ENCODE measurements around the gene EPAS1. TPM values are rescaled to one million over a fixed set of nuclear protein-coding genes. Genes with fewer than 3 reads are reported as not detected.

Gene EPAS1
- polyA plus RNA-seq, 1 of the 3 experiments (the other 2 are of a cell fraction), result 69.2 TPM

- Histone ChIP-seq H3F3A (replicated peaks; ENCODE audit: insufficient read depth) (no peaks in the 10 kb centered on the region), H3K4me1 (ENCODE audit: control insufficient read depth in 1 of 2, insufficient read depth in 2 of 2, low read depth in 1 of 2, low read length in 1 of 2) (peaks cover 0 to 48% of the 10 kb centered on the region in 2 experiments; a peak in 2 of 4 replicates), H2AFZ (ENCODE audit: low read depth) (no peak overlapping the region), H3K4me2 (no peak overlapping the region), H4K20me1 (ENCODE audit: insufficient read depth) (no peaks in the 10 kb centered on the region), H3K4me3 (ENCODE audit: low read depth in 2 of 2, low read length in 1 of 2) (no peak overlapping the region), H3K9me2 (no peaks in the 10 kb centered on the region), H3K9me3 (no peaks in the 10 kb centered on the region), H3K79me2 (ENCODE audit: insufficient read depth) (peaks cover 4% of the 10 kb centered on the region; the same call in 1 of the 2 replicates), H3K27me3 (ENCODE audit: insufficient read depth) (no peaks in the 10 kb centered on the region), H3K36me3 (replicated peaks in 1 of 2; ENCODE audit: control insufficient read depth in 1 of 2, insufficient read depth in 2 of 2, low read length in 1 of 2) (peaks cover 59 to 93% of the 10 kb centered on the region in 2 experiments), H3K9ac (no peak overlapping the region), H3K27ac (ENCODE audit: low read depth in 2 of 2, low read length in 1 of 2) (no peak overlapping the region; a peak in 1 of 4 replicates)
- ChIA-PET CTCF (interaction anchor here (0.6 to 12.4 kb wide), 9 partner anchors 7 to 770 kb away, joined by 3 to 194 read pairs (median 8); partner anchors contain the start of gene EPAS1), POLR2A (interaction anchor here (1.0 to 2.6 kb wide), 3 partner anchors 11 to 48 kb away, joined by 4 to 12 read pairs (median 7); no protein-coding TSS in a partner anchor)
- 100% methylated on average over 3 of the region's 3 CpGs for WGBS (ENCODE audit: low lambda C conversion rate)
- TF ChIP-seq MAX (IDR thresholded peaks at IDR 0.05; ENCODE audit: low read depth), result no peak
- no peak for DNase-seq
Measured at GRCh38 chr2:46355756-46356155, 58.5 kb downstream of the EPAS1 start.

- POLR2A ChIA-PET, result interaction anchor here (2.6 kb wide), 1 partner anchor 17 kb away, joined by 12 read pairs; no protein-coding TSS in a partner anchor
- peaks cover 59 to 93% of the 10 kb centered on the region in 2 experiments for H3K36me3 ChIP-seq (replicated peaks in 1 of 2; ENCODE audit: control insufficient read depth in 1 of 2, insufficient read depth in 2 of 2, low read length in 1 of 2)
- 100% methylated on average over 1 of the region's 1 CpG for WGBS (ENCODE audit: low lambda C conversion rate)
Measured at GRCh38 chr2:46356991-46357390, 59.8 kb downstream of the EPAS1 start.

GRCh38 chr2:46358713-46359112 lies 61.5 kb downstream of the EPAS1 start:
- Histone ChIP-seq H3K27ac (ENCODE audit: low read depth in 2 of 2, low read length in 1 of 2) (no peak overlapping the region; a peak in 1 of 4 replicates), H4K20me1 (ENCODE audit: insufficient read depth) (no peaks in the 10 kb centered on the region), H3K9me3 (no peaks in the 10 kb centered on the region), H3K4me1 (ENCODE audit: control insufficient read depth in 1 of 2, insufficient read depth in 2 of 2, low read depth in 1 of 2, low read length in 1 of 2) (peaks cover 8 to 45% of the 10 kb centered on the region in 2 experiments; a peak in 3 of 4 replicates), H3K27me3 (ENCODE audit: insufficient read depth) (no peaks in the 10 kb centered on the region), H3K9ac (no peak overlapping the region), H3F3A (replicated peaks; ENCODE audit: insufficient read depth) (no peaks in the 10 kb centered on the region), H3K4me2 (no peak overlapping the region), H3K9me2 (no peaks in the 10 kb centered on the region), H2AFZ (ENCODE audit: low read depth) (no peak overlapping the region), H3K4me3 (ENCODE audit: low read depth in 2 of 2, low read length in 1 of 2) (no peak overlapping the region), H3K36me3 (replicated peaks in 1 of 2; ENCODE audit: control insufficient read depth in 1 of 2, insufficient read depth in 2 of 2, low read length in 1 of 2) (peaks cover 48 to 90% of the 10 kb centered on the region in 2 experiments), H3K79me2 (ENCODE audit: insufficient read depth) (no peaks in the 10 kb centered on the region)
- ChIA-PET CTCF (interaction anchor here (0.8 to 12.4 kb wide), 4 partner anchors 8 to 296 kb away, joined by 3 to 194 read pairs (median 18); no protein-coding TSS in a partner anchor), POLR2A (no interaction called here)
- no peak for DNase-seq
- no peak for TF ChIP-seq GATA2 (CRISPR knock-in tag; IDR thresholded peaks at IDR 0.05)
- TF ChIP-seq TEAD4 (IDR thresholded peaks at IDR 0.05; ENCODE audit: borderline replicate concordance, insufficient read depth), result no peak
- no peak for TF ChIP-seq NFIC (IDR thresholded peaks at IDR 0.05; ENCODE audit: borderline replicate concordance)
- no peak for TF ChIP-seq SIN3A (IDR thresholded peaks at IDR 0.05; ENCODE audit: borderline replicate concordance, low read depth, low read length)
- TF ChIP-seq JUND (IDR thresholded peaks at IDR 0.05), result no peak
- no peak for TF ChIP-seq USF2 (IDR thresholded peaks at IDR 0.05; ENCODE audit: borderline replicate concordance, low read depth, low read length)
- TF ChIP-seq FOSL2 (IDR thresholded peaks at IDR 0.05; ENCODE audit: borderline replicate concordance, low read depth), result no peak
- TF ChIP-seq CTCF (IDR thresholded peaks at IDR 0.05), result no peak
- no peak for TF ChIP-seq RCOR1 (IDR thresholded peaks at IDR 0.05; ENCODE audit: low read length)
- no peak for TF ChIP-seq TCF12 (IDR thresholded peaks at IDR 0.05)
- no peak for TF ChIP-seq NRF1 (IDR thresholded peaks at IDR 0.05; ENCODE audit: low read depth, low read length)
- no peak for TF ChIP-seq PBX3 (IDR thresholded peaks at IDR 0.05)
- 97% methylated on average over 6 of the region's 6 CpGs for WGBS (ENCODE audit: low lambda C conversion rate)

More at GRCh38 chr2:46356991-46357390, 59.8 kb downstream of the EPAS1 start:
- no peak overlapping the region; a peak in 1 of 4 replicates for H3K27ac ChIP-seq (ENCODE audit: low read depth in 2 of 2, low read length in 1 of 2)
- no peaks in the 10 kb centered on the region for H3K9me3 ChIP-seq
- no peaks in the 10 kb centered on the region for H3K27me3 ChIP-seq (ENCODE audit: insufficient read depth)
- peaks cover 0 to 47% of the 10 kb centered on the region in 2 experiments; a peak in 1 of 4 replicates for H3K4me1 ChIP-seq (ENCODE audit: control insufficient read depth in 1 of 2, insufficient read depth in 2 of 2, low read depth in 1 of 2, low read length in 1 of 2)
- H3K9ac ChIP-seq, result no peak overlapping the region
- DNase-seq, result no peak
- H3F3A ChIP-seq (replicated peaks; ENCODE audit: insufficient read depth), result no peaks in the 10 kb centered on the region
- no peaks in the 10 kb centered on the region for H3K9me2 ChIP-seq
- H3K79me2 ChIP-seq (ENCODE audit: insufficient read depth), result peaks cover 4% of the 10 kb centered on the region; the same call in 1 of the 2 replicates
- CTCF ChIA-PET, result interaction anchor here (1.3 to 12.4 kb wide), 4 partner anchors 9 to 63 kb away, joined by 8 to 194 read pairs (median 22); no protein-coding TSS in a partner anchor
- no peak overlapping the region for H3K4me3 ChIP-seq (ENCODE audit: low read depth in 2 of 2, low read length in 1 of 2)
- H4K20me1 ChIP-seq (ENCODE audit: insufficient read depth), result no peaks in the 10 kb centered on the region
- no peak overlapping the region for H2AFZ ChIP-seq (ENCODE audit: low read depth)
- TF ChIP-seq RAD21 (IDR thresholded peaks at IDR 0.05; ENCODE audit: low read length), result no peak
- no peak for TF ChIP-seq CHD2 (IDR thresholded peaks at IDR 0.05; ENCODE audit: low read length, partially characterized antibody)
- TF ChIP-seq FOXM1 (IDR thresholded peaks at IDR 0.05; ENCODE audit: low read depth), result no peak
- H3K4me2 ChIP-seq, result no peak overlapping the region
